IMR-90 (cell line): ENCODE results near the gene UBE2O. TPM values are rescaled to one million over a fixed set of nuclear protein-coding genes. Genes with fewer than 3 reads are reported as not detected.

Source experiments
- ATAC-seq: fragments of 200-7000 bp; cut with Tn5 transposase; 2 replicates; pipeline ENCODE4 v1.9.1; 2020; ENCODE audit warnings: low read depth, mild to moderate bottlenecking, moderate library complexity
- BruUV-seq: library from RNA; stranded (reverse); fragments of 400-500 nt; replicated peaks from 2 replicates; lab custom pipeline; 2021; lab: Mats Ljungman, UMichigan
- CTCF ChIA-PET: fragments of 300-600 bp; formaldehyde crosslinking; extraction: SDS; loops from one replicate; lab custom pipeline; 2021; ENCODE audit warnings: antibody characterized with exemption; lab: Yijun Ruan, JAX
- POLR2A ChIA-PET: fragments of 300-600 bp; sonication (Branson Sonifier 250); formaldehyde crosslinking; loops from one replicate; lab custom pipeline; 2022; ENCODE audit warnings: antibody characterized with exemption; ENCODE audit not compliant: unreplicated experiment; lab: Charles Lee
- DNase-seq: peaks from one replicate; pipeline ENCODE4 v3.0.0; 2013
- H2AFZ ChIP-seq: replicated peaks from 2 replicates; pipeline ENCODE3; 2013; ENCODE audit warnings: low read length, mild to moderate bottlenecking; ENCODE audit not compliant: poor library complexity
- H2AK5ac ChIP-seq: 2 replicates; pipeline ENCODE4 v1.6.1; 2013; ENCODE audit warnings: low read depth, low read length, inconsistent platforms
- H2AK9ac ChIP-seq: replicated peaks from 2 replicates; pipeline ENCODE3; 2013; ENCODE audit warnings: mild to moderate bottlenecking, low read depth, low read length, moderate library complexity; ENCODE audit not compliant: poor library complexity
- H2BK120ac ChIP-seq: 2 replicates; pipeline ENCODE4 v1.6.1; 2013; ENCODE audit warnings: low read depth, low read length, inconsistent platforms
- H2BK15ac ChIP-seq: 3 replicates; pipeline ENCODE4 v1.6.1; 2013; ENCODE audit warnings: low read depth, low read length, inconsistent platforms
- H2BK20ac ChIP-seq: 2 replicates; pipeline ENCODE4 v1.6.1; 2013; ENCODE audit warnings: low read depth, mild to moderate bottlenecking, inconsistent platforms, low read length, moderate library complexity
- H2BK5ac ChIP-seq: 2 replicates; pipeline ENCODE4 v1.6.1; 2013; ENCODE audit warnings: mild to moderate bottlenecking, low read depth, low read length, inconsistent platforms; ENCODE audit not compliant: poor library complexity, severe bottlenecking
- H3K14ac ChIP-seq: replicated peaks from 2 replicates; pipeline ENCODE4 v1.6.1; 2013; ENCODE audit warnings: low read depth, low read length, inconsistent platforms
- H3K18ac ChIP-seq: 2 replicates; pipeline ENCODE4 v1.6.1; 2013; ENCODE audit warnings: low read depth, low read length, control low read depth
- H3K23ac ChIP-seq: 2 replicates; pipeline ENCODE4 v1.6.1; 2013; ENCODE audit warnings: low read depth, low read length, inconsistent platforms
- H3K27ac ChIP-seq: 2 replicates; pipeline ENCODE4 v1.5.1; 2013; ENCODE audit warnings: mild to moderate bottlenecking, control low read depth, low read length; ENCODE audit not compliant: insufficient read depth
- H3K27me3 ChIP-seq: 2 replicates; pipeline ENCODE4 v1.6.1; 2013; ENCODE audit warnings: low read length; ENCODE audit not compliant: control insufficient read depth, insufficient read depth
- H3K36me3 ChIP-seq: 2 replicates; pipeline ENCODE4 v1.6.1; 2013; ENCODE audit warnings: low read length, mixed read lengths; ENCODE audit not compliant: control insufficient read depth, insufficient read depth
- H3K4ac ChIP-seq: 2 replicates; pipeline ENCODE4 v1.6.1; 2013; ENCODE audit warnings: low read depth, low read length, inconsistent platforms
- H3K4me1 ChIP-seq: 2 replicates; pipeline ENCODE4 v1.6.1; 2013; ENCODE audit warnings: low read length, mixed read lengths; ENCODE audit not compliant: control insufficient read depth, insufficient read depth
- H3K4me2 ChIP-seq: 2 replicates; pipeline ENCODE4 v1.6.1; 2013; ENCODE audit warnings: low read depth, mild to moderate bottlenecking, control low read depth, low read length, moderate library complexity
- H3K4me3 ChIP-seq: 2 replicates; pipeline ENCODE4 v1.5.1; 2013; ENCODE audit warnings: low read depth, mild to moderate bottlenecking, control low read depth, low read length, moderate library complexity; ENCODE audit not compliant: insufficient read depth
- H3K56ac ChIP-seq: 2 replicates; pipeline ENCODE4 v1.6.1; 2013; ENCODE audit warnings: low read length, inconsistent platforms; ENCODE audit not compliant: insufficient read depth; ENCODE audit errors: extremely low read depth
- H3K79me1 ChIP-seq, 2 experiments: 2 replicates each; pipeline ENCODE4 v1.6.1; 2013; ENCODE audit warnings: low read length in 2 of 2, inconsistent platforms in 1 of 2, low read depth in 1 of 2
- H3K9ac ChIP-seq: 2 replicates; pipeline ENCODE4 v1.6.1; 2013; ENCODE audit warnings: low read depth, low read length, control low read depth
- H3K9me1 ChIP-seq: 2 replicates; pipeline ENCODE4 v1.6.1; 2013; ENCODE audit warnings: low read length, inconsistent platforms; ENCODE audit not compliant: insufficient read depth
- H3K9me3 ChIP-seq: 2 replicates; pipeline ENCODE4 v1.6.1; 2013; ENCODE audit warnings: low read length; ENCODE audit not compliant: control insufficient read depth, insufficient read depth
- H4K20me1 ChIP-seq: 2 replicates; pipeline ENCODE4 v1.6.1; 2013; ENCODE audit warnings: low read length, inconsistent platforms; ENCODE audit not compliant: insufficient read depth
- H4K5ac ChIP-seq: 2 replicates; pipeline ENCODE4 v1.6.1; 2013; ENCODE audit warnings: mild to moderate bottlenecking, low read depth, low read length, control low read depth
- H4K8ac ChIP-seq, 2 experiments: 2 replicates each; pipeline ENCODE4 v1.6.1; 2013; ENCODE audit warnings: low read depth in 2 of 2, low read length in 2 of 2, control low read depth in 1 of 2, inconsistent platforms in 1 of 2
- H4K91ac ChIP-seq: 2 replicates; pipeline ENCODE4 v1.6.1; 2013; ENCODE audit warnings: low read depth, low read length, inconsistent platforms; ENCODE audit not compliant: insufficient read depth
- BHLHE40 ChIP-seq: fragments of 150-350 bp; IDR thresholded peaks from 2 replicates; pipeline ENCODE4 v1.6.1; 2016; ENCODE audit warnings: mild to moderate bottlenecking, low read depth, low read length
- CHD1 ChIP-seq: IDR thresholded peaks from 2 replicates; pipeline ENCODE4 v1.6.1; 2012; ENCODE audit warnings: low read depth, low read length, improper control_type of control experiment
- MXI1 ChIP-seq: IDR thresholded peaks from 2 replicates; pipeline ENCODE4 v1.6.1; 2012; ENCODE audit warnings: low read depth, mild to moderate bottlenecking, low read length, moderate library complexity, borderline replicate concordance
- RAD21 ChIP-seq: IDR thresholded peaks from 2 replicates; pipeline ENCODE4 v1.6.1; 2012; ENCODE audit warnings: low read length, improper control_type of control experiment
- WGBS, 2 experiments: methylation state at CpG; one replicate each; pipeline versions ENCODE4 v1.1.5 to v1.1.7; 2013; ENCODE audit warnings: missing lambda C conversion rate in 2 of 2; ENCODE audit not compliant: insufficient read length in 1 of 2; ENCODE audit errors: extremely low coverage in 2 of 2; 5-methylcytosine and 5-hydroxymethylcytosine counted together
- dilution Hi-C: fragments of 300-500 bp; cut with HindIII; formaldehyde crosslinking; loops from one replicate; pipeline ENCODE4 v1.14.3; 2018; ENCODE audit warnings: low sequenced_read_pairs; ENCODE audit not compliant: unreplicated experiment
- in situ Hi-C: fragments of 300-500 bp; cut with MboI; formaldehyde crosslinking; loops from 3 replicates; pipeline ENCODE4 v1.14.3; 2019; ENCODE audit warnings: low sequenced_read_pairs, inconsistent platforms, mixed read lengths
- intact Hi-C: fragments of 100-400 bp; cut with micrococcal nuclease; formaldehyde crosslinking; loops from 2 replicates; pipeline ENCODE4 v1.10.0; 2022
- polyA plus RNA-seq, 3 experiments: library from polyadenylated mRNA; depleted of rRNA; stranded (reverse); fragments of >200 nt; gene quantifications; 2 replicates each; pipeline ENCODE4 v1.2.3, GENCODE V29; 2012; ENCODE audit warnings: low replicate concordance in 1 of 3
- total RNA-seq: library from RNA; depleted of rRNA; stranded (reverse); fragments of >200 nt; gene quantifications from 2 replicates; pipeline ENCODE4 v1.2.3, GENCODE V29; 2012

Gene UBE2O
- total and polyA plus RNA-seq, 2 of the 4 experiments (the other 2 are of a cell fraction), result 17.6 TPM

GRCh38 chr17:76417499-76418143, 35.3 kb downstream of the UBE2O start:
- CTCF ChIA-PET, result interaction anchor here (0.9 kb wide), 1 partner anchor 20 kb away, joined by 3 read pairs; no protein-coding TSS in a partner anchor
- no peak overlapping the region for H4K91ac ChIP-seq
- no peaks in the 10 kb centered on the region for H3K9me3 ChIP-seq
- no peak overlapping the region for H3K27ac ChIP-seq
- no peak overlapping the region for H4K5ac ChIP-seq
- no peak overlapping the region for H2BK20ac ChIP-seq
- POLR2A ChIA-PET, result no interaction called here
- H3K4me1 ChIP-seq, result peaks cover 14% of the 10 kb centered on the region
- H2AFZ ChIP-seq, result no peak overlapping the region
- DNase-seq, result no peak
- H3K27me3 ChIP-seq, result no peaks in the 10 kb centered on the region
- peaks cover 9% of the 10 kb centered on the region; the same call in 1 of the 2 replicates for H3K36me3 ChIP-seq
- peaks cover 82% of the 10 kb centered on the region for H4K20me1 ChIP-seq
- H2BK120ac ChIP-seq, result no peak overlapping the region
- no peak overlapping the region for H4K8ac ChIP-seq
- TF ChIP-seq RAD21 (no peak), CHD1 (no peak), BHLHE40 (no peak), MXI1 (no peak)
- in situ Hi-C loops, result no loop called here
- H3K9ac ChIP-seq, result no peak overlapping the region
- WGBS, 2 experiments, result 80% methylated on average over 4 of the region's 11 CpGs; no CpG with 5 or more reads in 1 of the 2 experiments
- no peak overlapping the region for H3K4ac ChIP-seq
- H3K4me3 ChIP-seq, result no peak overlapping the region
- BruUV-seq, result no TSS peak
- intact Hi-C loops, result no loop called here
- no peak overlapping the region for H2BK5ac ChIP-seq
- no peak overlapping the region for H2AK9ac ChIP-seq
- no peak overlapping the region for H3K14ac ChIP-seq
- no peak for ATAC-seq
- no peak overlapping the region for H3K56ac ChIP-seq
- H3K4me2 ChIP-seq, result no peak overlapping the region
- H3K9me1 ChIP-seq, result peaks cover 33% of the 10 kb centered on the region
- no peak overlapping the region for H2AK5ac ChIP-seq
- no peak overlapping the region for H2BK15ac ChIP-seq
- H3K23ac ChIP-seq, result no peak overlapping the region
- dilution Hi-C loops, result no loop called here
- peaks cover 59 to 89% of the 10 kb centered on the region in 2 experiments for H3K79me1 ChIP-seq
- H3K18ac ChIP-seq, result no peak overlapping the region
